Measurements from ENCODE around the gene CD80.

Gene CD80

DNA sequence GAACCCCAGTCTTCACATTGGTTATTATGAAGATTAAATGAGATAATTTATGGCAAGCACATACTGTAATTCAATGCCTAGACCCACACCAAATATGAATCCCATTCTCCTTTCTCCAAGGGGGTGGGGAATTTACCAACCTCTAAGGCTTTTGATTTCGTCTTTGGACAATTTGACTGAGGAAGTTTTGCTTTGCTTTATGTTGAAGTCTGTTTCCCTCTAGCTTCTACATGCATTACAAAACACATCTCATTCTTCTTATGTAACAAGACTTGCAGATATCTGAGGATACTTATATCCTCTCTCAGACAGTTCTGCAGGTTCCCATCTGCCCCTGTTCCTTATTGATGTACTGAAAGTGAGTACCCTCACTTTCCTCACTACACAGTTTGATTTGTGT, 12.2 kb downstream of the CD80 start:
- no peak for DNase-seq (ENCODE audit: low read depth)

DNA sequence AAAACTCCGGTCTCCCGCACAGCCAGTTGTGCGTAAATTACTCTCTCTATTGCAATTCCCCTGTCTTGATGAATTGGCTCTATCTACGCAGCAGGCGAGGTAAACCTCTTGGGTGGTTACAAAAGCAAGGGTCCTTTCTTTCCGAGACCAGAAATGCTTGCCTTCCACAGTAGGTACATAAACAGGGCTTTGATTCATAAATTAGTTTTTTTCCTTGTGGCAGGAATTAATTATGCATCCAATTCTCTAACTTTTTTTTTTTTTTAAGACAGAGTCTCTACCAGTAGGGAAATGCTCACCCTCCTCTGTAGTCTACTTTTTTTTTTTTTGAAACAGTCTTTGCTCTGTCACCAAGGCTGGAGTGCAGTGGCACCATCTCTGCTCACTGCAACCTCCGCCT, 16.3 kb downstream of the CD80 start:
- DNase-seq (ENCODE audit: low read depth): no peak

DNA sequence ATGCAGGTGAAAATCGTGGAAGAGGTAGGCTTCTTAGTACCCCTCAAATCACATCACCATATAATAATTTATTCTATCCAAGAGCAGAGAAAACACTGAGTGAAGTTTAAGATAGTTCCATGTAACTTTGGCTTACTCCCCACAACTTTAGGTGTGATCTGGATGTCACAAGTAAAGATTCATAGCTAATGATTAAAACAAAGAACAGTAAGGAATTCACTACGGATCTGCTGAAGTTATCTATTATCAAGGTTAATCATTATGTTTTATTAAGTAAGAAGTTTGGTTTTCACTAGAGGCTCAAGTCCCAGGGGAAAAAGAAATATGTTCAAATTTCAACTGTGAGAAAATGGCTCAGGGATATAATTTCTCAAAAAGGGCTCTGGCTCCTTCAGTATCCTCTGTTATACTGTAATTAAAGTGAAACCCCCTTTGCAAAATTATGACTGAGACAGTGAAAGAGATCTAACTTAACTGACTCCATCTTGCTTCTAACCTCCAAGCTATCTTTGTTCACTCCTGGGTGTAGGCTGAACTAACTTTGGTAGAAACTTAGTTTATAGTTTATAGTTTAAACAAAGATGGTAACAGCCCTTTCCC, 17.1 kb downstream of the CD80 start:
- DNase-seq (ENCODE audit: low read depth): no peak

DNA sequence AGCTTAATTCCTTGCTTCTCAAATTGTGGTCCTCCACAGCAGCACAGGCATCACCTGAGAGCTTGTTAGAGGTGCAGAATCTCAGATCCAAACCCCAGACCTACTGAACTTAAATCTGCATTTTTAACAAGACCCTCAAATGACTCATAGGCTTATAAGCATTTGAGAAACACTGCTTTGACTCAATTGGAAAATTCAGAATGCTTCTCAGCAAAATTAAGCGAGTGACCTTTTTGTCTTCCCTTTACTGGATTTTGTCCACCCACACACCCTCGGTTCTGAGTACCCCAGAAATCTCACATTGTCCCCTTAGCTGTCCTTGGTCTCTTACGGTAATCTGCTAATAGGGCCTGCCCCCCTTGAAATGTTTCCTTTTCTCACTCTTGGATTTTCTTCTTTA, 17.9 kb downstream of the CD80 start:
- DNase-seq (ENCODE audit: low read depth): no peak

DNA sequence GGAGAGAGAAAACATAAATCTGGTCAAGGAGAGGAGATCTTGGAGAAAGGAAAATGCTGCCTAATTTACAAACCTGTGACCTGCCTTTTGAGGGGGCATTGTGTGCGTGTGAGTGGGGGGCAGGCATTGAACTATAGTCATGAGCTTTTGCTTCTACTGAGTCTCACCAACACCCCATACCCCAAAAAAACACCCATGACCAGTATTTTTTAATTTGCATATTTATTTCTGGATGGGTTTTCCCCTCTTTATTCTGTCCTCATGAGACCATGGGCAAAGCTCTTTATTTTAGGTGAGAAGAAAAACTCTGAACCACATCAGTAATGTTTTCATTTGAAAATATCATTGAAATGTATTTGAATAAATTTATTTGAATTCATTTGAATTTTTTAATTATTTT, 20.6 kb downstream of the CD80 start:
- no peak for DNase-seq (ENCODE audit: low read depth)

DNA sequence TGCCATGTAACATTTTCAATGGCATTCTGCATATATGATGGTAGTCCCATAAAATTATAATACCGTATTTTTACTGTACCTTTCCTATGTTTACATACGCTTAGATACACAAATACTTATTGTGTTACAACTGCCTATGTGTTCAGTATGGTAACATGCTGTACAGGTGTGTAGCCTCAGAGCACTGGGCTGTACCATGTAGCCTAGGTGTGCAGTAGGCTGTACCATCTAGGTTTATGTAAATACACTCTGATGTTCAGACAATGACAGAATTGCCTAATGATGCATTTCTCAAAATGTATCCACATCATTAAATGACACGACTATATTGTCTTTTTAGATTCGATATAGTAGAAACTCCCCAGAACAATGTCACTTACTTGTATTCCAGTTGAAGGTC, 22.7 kb downstream of the CD80 start:
- DNase-seq (ENCODE audit: low read depth): no peak

DNA sequence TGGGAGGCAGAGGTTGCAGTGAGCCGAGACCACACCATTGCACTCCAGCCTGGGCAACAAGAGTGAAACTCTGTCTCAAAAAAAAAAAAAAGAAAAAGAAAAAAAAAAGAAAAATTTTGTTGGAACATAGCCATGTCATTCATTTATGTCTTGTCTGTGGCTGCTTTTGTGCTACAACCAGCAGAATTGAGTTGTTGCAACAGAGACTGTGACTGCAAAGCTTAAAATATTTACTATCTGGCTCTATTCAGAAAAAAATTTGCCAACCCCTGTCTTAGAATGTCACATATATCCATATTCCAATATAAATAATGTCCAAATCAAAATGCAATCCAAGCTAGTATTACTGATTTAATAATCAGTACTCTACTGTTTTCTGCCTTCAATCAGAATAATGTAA, 25.1 kb downstream of the CD80 start:
- no peak for DNase-seq (ENCODE audit: low read depth)

DNA sequence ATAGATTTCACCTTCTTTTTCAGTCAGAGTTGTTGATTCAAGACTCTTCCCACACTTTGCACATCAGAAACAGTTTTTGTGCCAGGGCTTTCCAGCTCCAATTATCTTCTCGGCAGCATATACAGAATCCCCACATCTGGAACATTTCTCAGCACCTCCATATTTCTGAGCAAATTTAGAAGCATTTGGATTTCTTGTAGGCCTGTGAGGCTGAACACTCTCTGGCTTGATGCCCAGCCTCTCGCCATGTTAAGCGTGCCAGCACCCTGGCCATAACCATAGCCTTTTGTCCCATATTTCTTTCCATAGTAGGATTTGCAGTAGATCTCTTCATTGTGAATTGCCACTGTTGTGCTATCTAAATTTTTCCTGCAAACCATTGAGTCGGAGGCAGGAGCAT, 28.3 kb downstream of the CD80 start:
- DNase-seq (ENCODE audit: low read depth): no peak

DNA sequence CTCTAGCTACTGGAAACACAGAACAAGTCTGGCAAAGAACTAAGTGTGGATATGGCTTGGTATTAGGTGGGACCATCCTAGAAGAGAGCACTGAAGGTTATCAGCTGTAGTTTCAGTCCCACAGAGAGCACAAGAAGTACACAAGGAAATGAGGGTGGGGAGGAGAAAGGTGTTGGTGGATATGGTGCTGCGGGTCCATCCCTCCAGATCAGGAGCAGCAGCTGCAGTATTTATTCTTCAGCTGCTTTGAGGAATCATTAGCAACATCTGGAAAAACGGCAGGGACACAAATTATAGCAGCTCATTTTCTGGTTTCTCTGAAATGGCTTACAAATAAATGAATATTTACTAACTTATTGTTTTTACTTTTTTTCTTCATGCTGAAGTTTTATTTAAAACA, 29.0 kb downstream of the CD80 start:
- no peak for DNase-seq (ENCODE audit: low read depth)

DNA sequence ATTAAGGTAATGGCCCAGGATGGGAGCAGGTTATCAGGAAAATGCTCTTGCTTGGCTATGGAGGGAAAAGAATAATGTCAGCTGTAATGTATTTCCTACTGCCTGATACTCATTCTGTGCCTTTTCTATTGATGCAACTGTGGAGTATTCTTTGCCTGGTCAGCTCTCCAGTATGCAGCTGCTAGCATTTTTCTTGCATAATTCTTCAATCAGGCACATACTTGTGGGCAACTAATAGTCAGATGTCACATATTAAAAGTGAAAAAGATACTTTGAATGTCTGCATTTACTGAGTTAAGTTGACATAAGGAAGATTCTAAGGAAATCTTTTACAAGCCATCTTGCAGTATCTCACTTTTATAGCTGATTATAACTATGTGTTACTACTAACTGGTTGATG, 29.5 kb downstream of the CD80 start:
- DNase-seq (ENCODE audit: low read depth): no peak

DNA sequence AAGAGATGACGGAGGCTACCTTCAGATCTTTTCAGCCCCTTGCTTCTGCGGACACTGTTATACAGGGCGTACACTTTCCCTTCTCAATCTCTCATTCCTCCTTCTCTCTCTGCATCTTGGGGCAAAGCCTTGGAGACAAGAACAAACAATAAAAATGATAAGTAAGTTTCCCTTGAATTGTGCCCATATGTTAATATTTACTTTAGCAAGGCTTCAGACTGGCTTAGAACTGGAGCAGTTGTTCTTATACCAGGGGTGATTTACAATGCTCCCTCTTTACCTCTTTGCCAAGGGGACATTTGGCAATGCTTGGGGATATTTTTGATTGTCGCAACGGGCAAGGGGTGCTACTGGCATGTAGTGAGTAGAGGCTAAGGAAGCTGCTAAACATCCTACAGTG, 31.7 kb downstream of the CD80 start:
- no peak for DNase-seq (ENCODE audit: low read depth)

DNA sequence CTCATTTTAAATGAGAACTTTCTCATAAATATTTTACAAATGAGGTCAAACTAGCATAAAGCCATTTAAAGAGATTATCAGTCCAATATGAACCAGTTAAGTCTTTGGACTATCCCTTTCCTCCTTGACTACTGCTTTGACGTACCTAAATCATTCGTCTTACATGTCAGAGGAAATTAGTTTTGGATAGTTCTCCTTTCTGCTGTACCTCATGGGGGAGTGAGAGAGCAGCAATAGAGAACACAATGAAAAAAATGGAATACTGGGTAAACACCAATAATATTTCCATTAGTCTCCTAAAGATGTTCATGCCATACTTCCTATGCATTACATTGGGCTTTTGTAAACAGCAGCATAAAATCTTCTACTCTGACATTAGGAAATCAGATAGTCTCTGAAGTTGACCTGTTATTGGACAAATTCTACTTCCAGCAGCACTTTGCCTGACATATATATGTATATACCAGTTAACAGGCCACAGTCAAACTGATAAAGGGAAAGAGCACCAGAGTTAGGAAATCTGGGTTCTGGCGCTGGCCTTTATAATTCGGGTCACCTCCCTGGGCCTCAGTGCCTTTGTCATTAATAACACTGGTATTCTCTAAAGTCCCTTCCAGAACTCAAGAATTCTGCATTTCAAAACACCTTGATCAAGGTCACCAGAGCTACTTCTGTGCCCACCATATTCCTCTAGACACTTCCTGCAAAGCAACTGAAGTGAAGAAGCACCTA, 34.3 kb downstream of the CD80 start:
- DNase-seq (ENCODE audit: low read depth): peak; percentile 27

DNA sequence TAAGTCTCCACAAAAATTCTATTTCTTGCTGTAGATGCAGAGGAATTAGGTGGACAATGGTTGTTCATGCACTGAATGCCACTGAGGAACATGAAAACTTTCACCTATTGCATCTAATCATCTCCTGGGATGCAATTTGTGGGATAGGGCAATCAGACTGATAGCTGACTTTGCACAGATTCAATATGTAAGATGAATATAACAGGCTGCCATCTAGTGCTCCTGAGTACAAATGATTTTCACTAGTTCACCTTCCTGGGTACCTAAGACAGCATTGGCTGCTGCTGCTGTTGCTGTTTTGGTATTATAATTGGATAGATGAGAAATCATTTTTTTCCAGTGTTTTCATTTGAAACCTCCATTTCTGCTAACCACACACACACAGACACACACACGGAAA, 41.4 kb downstream of the CD80 start:
- no peak for DNase-seq (ENCODE audit: low read depth)

DNA sequence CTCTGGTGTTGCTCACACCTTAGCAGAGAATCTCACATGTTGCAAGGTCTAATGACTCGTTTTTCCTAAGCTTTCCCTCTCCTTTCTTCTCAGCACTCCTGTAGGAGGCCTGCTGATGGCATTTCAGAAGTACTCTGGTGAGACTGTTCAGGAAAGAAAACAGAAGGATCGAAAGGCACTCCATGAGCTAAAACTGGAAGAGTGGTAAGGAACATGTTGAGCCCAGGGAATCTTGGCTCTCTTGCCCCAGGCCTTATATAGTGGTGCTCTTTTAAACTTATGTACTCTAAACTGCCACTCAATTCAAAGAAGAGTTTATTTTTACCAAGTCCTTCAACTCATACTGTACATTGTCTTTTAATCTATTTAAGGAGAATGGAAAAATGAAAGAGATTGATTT, 42.3 kb downstream of the CD80 start:
- no peak for DNase-seq (ENCODE audit: low read depth)

DNA sequence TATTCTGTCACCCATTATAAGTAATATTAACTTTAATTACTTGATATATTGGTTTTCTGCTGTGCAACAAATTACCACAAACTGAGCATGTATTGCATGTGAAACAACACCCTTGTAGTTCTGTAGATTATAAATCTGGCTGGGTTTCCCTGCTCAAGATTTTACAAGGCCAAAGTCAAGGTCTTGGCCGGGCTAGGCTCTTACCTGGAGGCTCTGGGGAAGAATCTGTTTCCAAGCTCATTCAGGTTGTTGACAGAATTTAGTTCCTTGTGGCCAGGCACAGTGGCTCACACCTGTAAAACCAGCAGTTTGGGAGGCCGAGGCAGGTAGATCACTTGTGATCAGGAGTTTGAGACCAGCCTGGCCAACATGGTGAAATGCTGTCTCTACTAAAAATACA, 44.8 kb downstream of the CD80 start:
- DNase-seq (ENCODE audit: low read depth): no peak

DNA sequence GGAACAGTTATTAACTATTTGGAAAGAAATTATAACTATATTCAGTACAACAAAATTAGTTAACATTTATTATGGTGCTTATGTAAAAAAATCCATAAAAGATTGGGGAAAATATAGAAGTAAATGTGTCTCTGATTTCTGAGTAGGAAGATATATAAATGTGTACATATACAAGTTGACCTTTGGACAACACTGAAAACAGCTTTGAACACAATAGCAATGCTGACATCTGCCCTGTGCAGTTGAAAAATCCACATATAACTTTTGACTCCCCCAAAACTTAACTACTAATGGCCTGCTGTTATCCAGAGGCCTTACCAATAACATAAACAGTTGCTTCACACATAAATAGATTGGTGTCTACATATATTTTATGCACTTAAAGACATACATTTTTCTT, 48.7 kb downstream of the CD80 start:
- no peak for DNase-seq (ENCODE audit: low read depth)

DNA sequence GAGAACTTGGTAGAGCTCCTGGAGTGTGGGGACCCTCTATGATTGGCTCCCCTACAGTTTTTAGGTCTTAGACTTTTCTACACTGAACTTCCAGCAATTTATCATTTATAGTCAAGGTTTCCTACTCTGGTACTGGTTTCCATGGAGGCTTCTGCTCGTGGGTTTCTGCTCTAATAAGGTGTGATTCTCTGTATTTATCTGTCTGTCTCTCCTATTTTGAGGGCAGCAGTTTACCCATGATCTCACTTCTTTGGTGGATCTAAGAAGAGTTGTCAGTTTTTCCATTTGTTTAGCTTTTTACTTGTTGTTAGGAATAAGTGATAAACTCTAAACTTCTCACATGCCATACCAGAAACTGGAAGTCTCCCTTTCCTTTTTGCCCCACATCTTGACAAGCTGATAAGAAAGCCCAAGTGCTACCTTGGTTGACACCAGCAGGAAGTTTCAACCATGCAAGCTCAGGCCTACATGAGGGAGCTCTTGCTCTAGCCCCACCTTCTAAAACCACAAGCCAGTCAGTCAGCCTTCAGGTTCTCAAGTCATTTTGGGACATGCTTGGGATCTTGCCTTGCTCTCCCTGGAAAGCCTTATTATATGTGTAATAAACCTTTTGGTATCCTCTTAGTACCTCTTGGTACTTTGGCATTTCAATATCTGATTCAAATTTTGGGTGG, 51.1 kb downstream of the CD80 start:
- no peak for DNase-seq (ENCODE audit: low read depth)

DNA sequence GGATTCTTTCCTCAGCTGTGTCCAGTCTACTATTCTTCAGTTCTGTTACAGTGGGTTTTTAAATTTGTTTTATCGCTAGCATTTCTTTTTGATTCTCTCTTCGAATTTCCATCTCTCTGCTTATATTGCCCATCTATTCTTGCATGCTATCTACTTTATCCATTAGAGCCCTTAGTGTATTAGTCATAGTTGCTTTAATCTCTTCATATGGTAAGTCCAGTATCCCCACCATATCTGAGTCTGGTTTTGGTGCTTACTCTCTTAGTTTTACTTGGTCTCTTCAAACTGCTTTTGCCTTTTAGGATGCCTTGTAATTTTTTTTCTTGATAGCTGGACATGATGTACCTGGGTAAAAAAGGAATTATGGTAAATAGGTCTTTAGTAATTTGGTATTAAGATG, 52.0 kb downstream of the CD80 start:
- DNase-seq (ENCODE audit: low read depth): no peak

DNA sequence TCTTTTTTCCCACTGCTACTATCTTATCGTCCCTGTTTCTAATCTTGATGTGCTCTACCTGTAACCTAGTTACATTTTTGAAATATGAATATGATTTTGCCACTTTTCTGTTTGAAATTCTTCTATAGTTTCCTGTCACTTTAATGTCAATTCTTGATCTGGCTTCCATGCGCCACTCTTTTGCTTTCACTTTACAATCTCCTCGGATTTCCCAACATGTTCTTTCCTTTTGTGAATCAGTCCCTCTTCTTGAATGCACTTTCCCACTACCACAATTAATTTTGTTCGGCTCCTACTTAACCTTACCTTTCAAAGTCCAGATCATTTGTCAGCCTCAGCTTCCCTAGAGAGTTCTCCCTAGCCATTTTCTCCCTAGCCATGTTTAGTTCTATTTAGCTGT, 52.8 kb downstream of the CD80 start:
- no peak for DNase-seq (ENCODE audit: low read depth)

DNA sequence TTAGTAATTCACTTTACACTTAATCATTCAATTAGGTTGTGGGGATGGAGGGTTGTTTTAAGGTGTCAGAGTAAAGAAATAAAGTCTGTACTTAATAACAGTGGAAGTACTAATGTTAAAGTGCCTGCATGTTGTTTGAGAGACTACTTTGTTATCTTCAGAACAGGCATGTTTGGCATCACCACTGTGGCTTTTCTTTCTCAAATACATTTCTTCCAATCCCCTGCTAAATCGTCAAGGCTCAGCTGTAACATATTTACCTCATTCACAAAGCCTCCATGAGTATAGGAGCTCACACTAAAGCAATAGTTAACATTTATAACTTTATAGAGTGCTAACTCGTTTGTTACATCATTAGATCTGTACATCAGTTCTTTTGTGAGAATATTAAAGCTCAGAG, 58.5 kb downstream of the CD80 start:
- DNase-seq (ENCODE audit: low read depth): no peak

DNA sequence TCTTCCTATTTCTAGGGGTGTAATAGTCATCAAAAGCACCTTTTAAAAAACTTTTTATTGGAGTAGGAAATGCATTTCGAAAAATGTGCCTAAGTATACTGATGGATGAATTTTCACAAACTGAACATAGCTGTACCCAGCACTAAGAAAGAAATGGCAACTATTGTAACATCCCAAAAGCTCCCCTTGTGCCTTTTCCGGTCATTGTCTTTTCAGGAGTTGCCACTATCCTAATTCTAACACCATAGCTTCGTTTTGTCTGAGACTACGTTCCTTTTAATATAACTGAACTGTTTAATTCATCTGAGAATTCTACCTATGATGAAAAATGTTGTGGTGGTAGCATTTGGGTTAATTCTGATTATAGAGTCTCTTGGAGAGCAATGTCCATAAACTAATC, 59.1 kb downstream of the CD80 start:
- no peak for DNase-seq (ENCODE audit: low read depth)

DNA sequence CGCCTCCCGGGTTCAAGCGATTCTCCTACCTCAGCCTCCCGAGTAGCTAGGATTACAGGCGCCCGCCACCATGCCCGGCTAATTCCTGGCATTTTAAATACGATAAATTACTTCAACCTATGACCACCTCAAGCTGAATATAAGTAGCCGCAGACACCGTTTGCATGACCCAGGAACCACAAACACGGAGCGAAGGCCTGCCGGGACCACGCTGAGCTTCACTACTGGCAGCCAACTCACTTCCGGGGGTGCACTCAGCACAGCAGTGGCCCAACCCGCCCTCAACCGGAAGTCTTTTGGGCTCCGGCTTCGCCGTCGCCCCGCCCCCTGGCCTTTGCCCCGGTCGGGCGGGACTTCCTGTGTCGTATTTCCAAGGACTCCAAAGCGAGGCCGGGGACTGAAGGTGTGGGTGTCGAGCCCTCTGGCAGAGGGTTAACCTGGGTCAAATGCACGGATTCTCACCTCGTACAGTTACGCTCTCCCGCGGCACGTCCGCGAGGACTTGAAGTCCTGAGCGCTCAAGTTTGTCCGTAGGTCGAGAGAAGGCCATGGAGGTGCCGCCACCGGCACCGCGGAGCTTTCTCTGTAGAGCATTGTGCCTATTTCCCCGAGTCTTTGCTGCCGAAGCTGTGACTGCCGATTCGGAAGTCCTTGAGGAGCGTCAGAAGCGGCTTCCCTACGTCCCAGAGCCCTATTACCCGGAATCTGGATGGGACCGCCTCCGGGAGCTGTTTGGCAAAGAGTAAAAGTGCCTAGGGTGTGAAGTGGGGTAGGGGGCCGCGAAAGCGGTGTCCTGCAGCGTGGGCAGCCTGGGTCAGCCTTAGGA, 61.0 kb downstream of the CD80 start, which contains the start of gene TIMMDC1:
Gene TIMMDC1, plus strand, starts transcription at position 362 of the 826 bp plus-strand sequence. Its CDS starts 187 bp downstream, at position 549.
- DNase-seq (ENCODE audit: low read depth): peak; percentile 97

DNA sequence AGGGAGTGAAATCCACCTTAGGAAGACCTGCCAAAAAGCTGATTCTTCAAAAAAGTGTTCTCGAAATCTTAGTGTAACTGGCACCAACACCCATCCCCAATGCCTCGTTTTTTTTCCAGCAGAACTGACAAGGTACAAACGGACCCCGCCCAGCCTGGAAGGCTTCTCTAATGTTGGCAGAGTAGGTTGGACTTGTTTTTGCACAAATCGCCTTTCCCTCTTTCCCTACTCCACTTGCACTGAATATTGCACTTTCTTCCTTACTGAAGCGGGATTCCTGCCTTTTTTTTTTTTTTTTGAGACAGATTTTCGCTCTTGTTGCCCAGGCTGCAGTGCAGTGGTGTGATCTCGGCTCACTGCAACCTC, 61.6 kb downstream of the CD80 start:
- peak; percentile 43 for DNase-seq (ENCODE audit: low read depth)
